ENCODE data around the gene ANKRD63.

The ANKRD63 gene

GRCh38 chr15:40245666-40246450, 37.0 kb downstream of the ANKRD63 start:
- Histone ChIP-seq H3K4me1 (ENCODE audit: control insufficient read depth in 1 of 2, insufficient read depth in 1 of 2, low read depth in 1 of 2, low read length in 1 of 2) (no peaks in the 10 kb centered on the region), H3K27ac (no peak overlapping the region), H3K9me3 (no peaks in the 10 kb centered on the region), H3K4me3 (ENCODE audit: low read depth in 1 of 2, low read length in 1 of 2) (no peak overlapping the region), H3K27me3 (peaks cover 22% of the 10 kb centered on the region), H3K36me3 (no peaks in the 10 kb centered on the region)
- TF ChIP-seq, protein P1, sequence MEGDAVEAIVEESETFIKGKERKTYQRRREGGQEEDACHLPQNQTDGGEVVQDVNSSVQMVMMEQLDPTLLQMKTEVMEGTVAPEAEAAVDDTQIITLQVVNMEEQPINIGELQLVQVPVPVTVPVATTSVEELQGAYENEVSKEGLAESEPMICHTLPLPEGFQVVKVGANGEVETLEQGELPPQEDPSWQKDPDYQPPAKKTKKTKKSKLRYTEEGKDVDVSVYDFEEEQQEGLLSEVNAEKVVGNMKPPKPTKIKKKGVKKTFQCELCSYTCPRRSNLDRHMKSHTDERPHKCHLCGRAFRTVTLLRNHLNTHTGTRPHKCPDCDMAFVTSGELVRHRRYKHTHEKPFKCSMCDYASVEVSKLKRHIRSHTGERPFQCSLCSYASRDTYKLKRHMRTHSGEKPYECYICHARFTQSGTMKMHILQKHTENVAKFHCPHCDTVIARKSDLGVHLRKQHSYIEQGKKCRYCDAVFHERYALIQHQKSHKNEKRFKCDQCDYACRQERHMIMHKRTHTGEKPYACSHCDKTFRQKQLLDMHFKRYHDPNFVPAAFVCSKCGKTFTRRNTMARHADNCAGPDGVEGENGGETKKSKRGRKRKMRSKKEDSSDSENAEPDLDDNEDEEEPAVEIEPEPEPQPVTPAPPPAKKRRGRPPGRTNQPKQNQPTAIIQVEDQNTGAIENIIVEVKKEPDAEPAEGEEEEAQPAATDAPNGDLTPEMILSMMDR (IDR thresholded peaks at IDR 0.05) = no peak

GRCh38 chr15:40244961-40245523, 37.8 kb downstream of the ANKRD63 start:
- Histone ChIP-seq H3K27me3 (peaks cover 20% of the 10 kb centered on the region), H3K4me1 (ENCODE audit: control insufficient read depth in 1 of 2, insufficient read depth in 1 of 2, low read depth in 1 of 2, low read length in 1 of 2) (no peaks in the 10 kb centered on the region), H3K4me3 (ENCODE audit: low read depth in 1 of 2, low read length in 1 of 2) (no peak overlapping the region), H3K9me3 (no peaks in the 10 kb centered on the region), H3K27ac (no peak overlapping the region), H3K36me3 (no peaks in the 10 kb centered on the region)
- TF ChIP-seq, protein P1 (IDR thresholded peaks at IDR 0.05) = no peak

GRCh38 chr15:40243126-40243810, 39.6 kb downstream of the ANKRD63 start:
- TF ChIP-seq, protein P1 (IDR thresholded peaks at IDR 0.05) = no peak
- Histone ChIP-seq H3K9me3 (no peaks in the 10 kb centered on the region), H3K27ac (no peak overlapping the region), H3K4me1 (ENCODE audit: control insufficient read depth in 1 of 2, insufficient read depth in 1 of 2, low read depth in 1 of 2, low read length in 1 of 2) (peaks cover 6 to 11% of the 10 kb centered on the region in 2 experiments), H3K4me3 (ENCODE audit: low read depth in 1 of 2, low read length in 1 of 2) (no peak overlapping the region), H3K27me3 (peaks cover 24% of the 10 kb centered on the region), H3K36me3 (no peaks in the 10 kb centered on the region)

DNA sequence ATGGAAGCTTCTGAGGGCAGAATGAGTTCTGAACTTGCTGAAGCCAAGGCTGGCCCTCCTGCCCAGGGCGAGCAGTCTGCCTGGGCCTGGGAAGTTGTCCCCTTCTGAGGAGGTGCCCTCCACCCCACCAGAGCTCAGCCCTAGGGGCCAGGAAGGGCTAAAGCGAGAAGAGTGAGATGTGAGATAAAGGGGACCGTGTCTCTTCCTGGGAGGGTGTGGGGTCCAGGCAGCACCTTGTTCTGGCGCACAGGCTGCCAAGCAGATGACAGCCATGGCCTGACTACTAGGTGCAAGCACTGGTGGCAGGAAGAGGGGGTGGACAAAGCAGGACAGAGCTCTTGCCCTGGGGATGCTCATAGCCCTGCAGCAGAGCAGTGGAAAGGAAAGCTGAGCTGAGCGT, 40.3 kb downstream of the ANKRD63 start:
- TF ChIP-seq, protein P1 (IDR thresholded peaks at IDR 0.05) = no peak
- H3K4me1 ChIP-seq (ENCODE audit: control insufficient read depth in 1 of 2, insufficient read depth in 1 of 2, low read depth in 1 of 2, low read length in 1 of 2) = peaks cover 6 to 11% of the 10 kb centered on the region in 2 experiments

DNA sequence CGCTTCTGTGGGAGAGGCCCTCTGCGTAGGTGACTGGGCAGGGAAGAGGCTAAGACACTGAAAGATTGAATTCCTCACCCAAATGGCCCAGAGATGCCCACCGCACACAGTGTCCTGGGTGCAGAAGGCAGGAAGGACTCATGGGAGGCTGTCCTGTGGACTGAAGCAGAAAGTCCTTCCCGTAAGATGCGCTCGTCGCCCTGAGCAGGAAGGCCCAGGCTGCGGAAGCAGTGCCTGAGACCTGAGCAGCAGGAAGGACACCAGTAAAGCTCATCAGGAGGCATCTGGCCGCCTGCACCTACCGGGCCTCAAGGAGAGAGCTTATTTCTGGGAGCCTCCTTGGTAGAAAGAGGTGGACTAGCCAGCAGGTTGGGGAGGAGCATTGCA, 40.7 kb downstream of the ANKRD63 start:
- no peaks in the 10 kb centered on the region for H3K9me3 ChIP-seq
- peaks cover 6 to 11% of the 10 kb centered on the region in 2 experiments for H3K4me1 ChIP-seq (ENCODE audit: control insufficient read depth in 1 of 2, insufficient read depth in 1 of 2, low read depth in 1 of 2, low read length in 1 of 2)
- TF ChIP-seq, protein P1 (IDR thresholded peaks at IDR 0.05) = no peak
- peaks cover 26% of the 10 kb centered on the region for H3K27me3 ChIP-seq
- H3K36me3 ChIP-seq = no peaks in the 10 kb centered on the region
- H3K4me3 ChIP-seq (ENCODE audit: low read depth in 1 of 2, low read length in 1 of 2) = no peak overlapping the region
- H3K27ac ChIP-seq = no peak overlapping the region

More for the DNA sequence above, 40.3 kb downstream of the ANKRD63 start:
- no peak overlapping the region for H3K4me3 ChIP-seq (ENCODE audit: low read depth in 1 of 2, low read length in 1 of 2)
- no peak overlapping the region for H3K27ac ChIP-seq
- H3K9me3 ChIP-seq = no peaks in the 10 kb centered on the region
- no peaks in the 10 kb centered on the region for H3K36me3 ChIP-seq
- H3K27me3 ChIP-seq = peaks cover 26% of the 10 kb centered on the region

Data from neutrophil (primary cell).